GM12878 (cell line): ENCODE measurements around the gene ZNF791. TPM values are rescaled to one million over a fixed set of nuclear protein-coding genes. Genes with fewer than 3 reads are reported as not detected.

Source experiments
- CBFB ChIP-seq: IDR thresholded peaks from 2 replicates; pipeline ENCODE4 v1.6.1; 2016; ENCODE audit warnings: antibody characterized with exemption, low read depth
- CEBPB ChIP-seq, 2 experiments: fragments of 150-350 bp in 1 of 2; IDR thresholded peaks; 2 replicates each; pipeline ENCODE4 v1.6.1; 2012 to 2014; ENCODE audit warnings: low read depth in 2 of 2, low read length in 2 of 2, borderline replicate concordance in 1 of 2, inconsistent platforms in 1 of 2
- CREM ChIP-seq: IDR thresholded peaks from 2 replicates; pipeline ENCODE4 v1.6.1; 2014; ENCODE audit warnings: antibody characterized with exemption, low read depth
- GABPA ChIP-seq: IDR thresholded peaks from 2 replicates; pipeline ENCODE4 v1.6.1; 2014; ENCODE audit warnings: antibody characterized with exemption, low read depth, mild to moderate bottlenecking, inconsistent platforms
- KAT2A ChIP-seq: conservative IDR thresholded peaks from 2 replicates; pipeline ENCODE4 v1.6.1; 2011; ENCODE audit warnings: low read depth, low read length; ENCODE audit not compliant: control insufficient read depth
- MYC ChIP-seq: IDR thresholded peaks from 2 replicates; pipeline ENCODE4 v1.6.1; 2011; ENCODE audit warnings: mild to moderate bottlenecking, low read length, moderate library complexity, inconsistent platforms; ENCODE audit not compliant: insufficient read depth, insufficient replicate concordance, insufficient read length, severe bottlenecking
- NFYB ChIP-seq: IDR thresholded peaks from 2 replicates; pipeline ENCODE4 v1.6.1; 2011; ENCODE audit warnings: low read depth, mild to moderate bottlenecking, low read length, improper control_type of control experiment, moderate library complexity; ENCODE audit not compliant: insufficient read depth
- NR2C1 ChIP-seq: fragments of 450-650 bp; IDR thresholded peaks from 2 replicates; pipeline ENCODE4 v1.6.1; 2017; ENCODE audit warnings: antibody characterized with exemption, mild to moderate bottlenecking, moderate library complexity
- RFX5 ChIP-seq: IDR thresholded peaks from 2 replicates; pipeline ENCODE4 v1.6.1; 2011; ENCODE audit warnings: low read depth, low read length, improper control_type of control experiment
- RUNX3 ChIP-seq: IDR thresholded peaks from 2 replicates; pipeline ENCODE4 v1.6.1; 2012; ENCODE audit warnings: low read length, inconsistent platforms
- SMAD5 ChIP-seq: IDR thresholded peaks from 2 replicates; pipeline ENCODE4 v1.6.1; 2016; ENCODE audit warnings: antibody characterized with exemption, low read depth
- SP1 ChIP-seq: IDR thresholded peaks from one replicate; pipeline ENCODE4 v1.6.1; 2011; ENCODE audit warnings: low read depth, low read length
- ZBED1 ChIP-seq: IDR thresholded peaks from 2 replicates; pipeline ENCODE4 v1.6.1; 2016; ENCODE audit warnings: borderline replicate concordance
- ZBTB4 ChIP-seq: fragments of 450-650 bp; formaldehyde crosslinking; IDR thresholded peaks from 2 replicates; pipeline ENCODE4 v1.4.0; 2022; ENCODE audit warnings: mild to moderate bottlenecking, moderate library complexity
- ZBTB40 ChIP-seq: fragments of 450-650 bp; IDR thresholded peaks from 2 replicates; pipeline ENCODE4 v1.6.1; 2016; ENCODE audit warnings: mild to moderate bottlenecking, moderate library complexity, borderline replicate concordance
- ZNF207 ChIP-seq: fragments of 450-650 bp; IDR thresholded peaks from 2 replicates; pipeline ENCODE4 v1.6.1; 2014; ENCODE audit warnings: antibody characterized with exemption, mild to moderate bottlenecking, borderline replicate concordance
- ZNF217 ChIP-seq: fragments of 450-650 bp; IDR thresholded peaks from 2 replicates; pipeline ENCODE4 v1.6.1; 2017; ENCODE audit warnings: antibody characterized with exemption, mild to moderate bottlenecking
- polyA plus RNA-seq, 11 experiments: library from polyadenylated mRNA; depleted of rRNA in 4 of 11; unstranded in 6 of 11; stranded (reverse) in 5 of 11; fragments of >200 nt; fragmentation: Nextera tagmentation in 4 of 11; fragmentation: Illumina TruSeq in 1 of 11; extraction: Ambion mirVana in 4 of 11; extraction: Trizol in 1 of 11; gene quantifications; 1 replicate in 1 of 11; 2 replicates in 10 of 11; pipeline versions ENCODE4 v1.2.1 to v1.2.3, GENCODE V29; 2011 to 2016; ENCODE audit warnings: inconsistent platforms in 2 of 11, missing spikeins in 2 of 11, low read depth in 1 of 11
- total RNA-seq, 4 experiments: library from RNA; depleted of rRNA in 3 of 4; stranded (reverse); fragments of >200 nt in 3 of 4; fragmentation: Illumina TruSeq in 1 of 4; extraction: Trizol in 1 of 4; gene quantifications; 2 replicates each; pipeline versions ENCODE4 v1.2.1 to v1.2.3, GENCODE V29; 2013 to 2021
- TF ChIP-seq, protein P1 (sequence below): fragments of 450-650 bp; formaldehyde crosslinking; IDR thresholded peaks from 2 replicates; pipeline ENCODE4 v1.5.0; 2022; ENCODE audit warnings: mild to moderate bottlenecking, missing genetic modification characterization

The ZNF791 gene
- total and polyA plus RNA-seq, 10 of the 15 experiments (the other 5 are each of a cell fraction or from before 2014, with no cell fraction given): 7.5 to 24.0 (median 11.8) TPM

DNA sequence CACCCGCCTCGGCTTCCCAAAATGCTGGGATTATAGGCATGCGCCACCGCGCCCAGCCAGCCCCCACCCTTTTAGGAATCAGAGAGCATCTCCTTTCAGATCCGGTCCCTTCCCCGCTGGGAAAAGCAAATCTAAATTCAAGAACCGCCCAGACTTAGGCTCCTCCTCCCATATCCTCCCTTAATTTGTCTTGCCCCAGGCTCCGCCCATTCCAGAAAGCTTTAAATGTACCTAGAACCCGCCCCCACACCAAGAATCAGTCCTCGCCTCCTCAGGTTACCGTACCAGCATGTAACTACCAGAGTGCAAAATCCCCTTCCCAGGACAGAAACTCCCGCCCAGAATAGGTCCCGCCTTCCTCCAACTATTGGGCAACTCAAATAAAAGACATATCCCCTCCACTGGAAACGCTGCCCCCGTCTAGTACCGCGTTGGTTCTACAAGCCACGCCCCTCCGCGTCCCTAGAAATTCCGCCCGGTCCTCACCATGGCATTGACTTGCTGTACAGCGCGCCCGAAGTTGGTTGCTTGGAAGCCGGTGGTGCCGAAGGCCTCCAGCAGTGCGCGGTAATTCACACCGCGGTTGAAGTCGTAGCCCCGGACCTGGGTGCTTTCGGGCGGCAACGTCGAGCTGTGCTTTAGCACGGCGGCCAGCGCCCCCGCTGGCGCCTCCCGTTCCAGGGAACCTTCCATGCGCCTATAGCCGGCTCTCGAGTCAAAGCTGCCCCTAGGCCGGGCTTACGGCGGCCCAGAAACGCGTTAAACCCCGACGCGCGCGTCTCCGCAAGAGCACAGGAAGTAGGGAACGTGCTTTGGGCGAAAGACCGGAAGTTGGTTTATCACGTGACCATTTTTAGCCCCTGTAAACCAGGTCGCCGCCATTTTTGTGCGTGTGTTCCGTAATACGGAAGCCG is 70.6 kb downstream of the ZNF791 start, which contains the start of gene DHPS (continued):
- no peak for TF ChIP-seq RFX5
- no peak for TF ChIP-seq MYC
- TF ChIP-seq SMAD5: 0 out of 2 replicates have a peak, but pooled peaks have one; percentile 38
- TF ChIP-seq GABPA: peak; percentile 92
- TF ChIP-seq ZNF207: peak; percentile 90
- peak; percentile 94 for TF ChIP-seq ZBTB40
- TF ChIP-seq NFYB: peak; percentile 59; the same call in 1 of the 2 replicates
- TF ChIP-seq NR2C1: peak; percentile 69
- TF ChIP-seq SP1: peak; percentile 63
- peak; percentile 53; the same call in 1 of the 2 replicates for TF ChIP-seq CREM
- TF ChIP-seq ZBED1: peak; percentile 62; the same call in 1 of the 2 replicates
- no peak for TF ChIP-seq ZNF217
- peak; percentile 89 for TF ChIP-seq ZBTB4 (CRISPR knock-in tag)
- no peak for TF ChIP-seq KAT2A
- TF ChIP-seq, protein P1, sequence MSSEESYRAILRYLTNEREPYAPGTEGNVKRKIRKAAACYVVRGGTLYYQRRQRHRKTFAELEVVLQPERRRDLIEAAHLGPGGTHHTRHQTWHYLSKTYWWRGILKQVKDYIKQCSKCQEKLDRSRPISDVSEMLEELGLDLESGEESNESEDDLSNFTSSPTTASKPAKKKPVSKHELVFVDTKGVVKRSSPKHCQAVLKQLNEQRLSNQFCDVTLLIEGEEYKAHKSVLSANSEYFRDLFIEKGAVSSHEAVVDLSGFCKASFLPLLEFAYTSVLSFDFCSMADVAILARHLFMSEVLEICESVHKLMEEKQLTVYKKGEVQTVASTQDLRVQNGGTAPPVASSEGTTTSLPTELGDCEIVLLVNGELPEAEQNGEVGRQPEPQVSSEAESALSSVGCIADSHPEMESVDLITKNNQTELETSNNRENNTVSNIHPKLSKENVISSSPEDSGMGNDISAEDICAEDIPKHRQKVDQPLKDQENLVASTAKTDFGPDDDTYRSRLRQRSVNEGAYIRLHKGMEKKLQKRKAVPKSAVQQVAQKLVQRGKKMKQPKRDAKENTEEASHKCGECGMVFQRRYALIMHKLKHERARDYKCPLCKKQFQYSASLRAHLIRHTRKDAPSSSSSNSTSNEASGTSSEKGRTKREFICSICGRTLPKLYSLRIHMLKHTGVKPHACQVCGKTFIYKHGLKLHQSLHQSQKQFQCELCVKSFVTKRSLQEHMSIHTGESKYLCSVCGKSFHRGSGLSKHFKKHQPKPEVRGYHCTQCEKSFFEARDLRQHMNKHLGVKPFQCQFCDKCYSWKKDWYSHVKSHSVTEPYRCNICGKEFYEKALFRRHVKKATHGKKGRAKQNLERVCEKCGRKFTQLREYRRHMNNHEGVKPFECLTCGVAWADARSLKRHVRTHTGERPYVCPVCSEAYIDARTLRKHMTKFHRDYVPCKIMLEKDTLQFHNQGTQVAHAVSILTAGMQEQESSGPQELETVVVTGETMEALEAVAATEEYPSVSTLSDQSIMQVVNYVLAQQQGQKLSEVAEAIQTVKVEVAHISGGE (CRISPR knock-in tag): peak; percentile 71
- peak; percentile 59; the same call in 1 of the 2 replicates for TF ChIP-seq RUNX3
- peak; percentile 57; the same call in 1 of the 2 replicates for TF ChIP-seq CBFB
- peak in 1 of 2 experiments; percentile 75; a peak in 1 of 4 replicates for TF ChIP-seq CEBPB (IDR thresholded peaks at IDR 0.05; ENCODE audit: borderline replicate concordance in 1 of 2, low read depth in 2 of 2, low read length in 2 of 2)
